Measurements from ENCODE around the gene HOXD9. TPM values are rescaled to one million over a fixed set of nuclear protein-coding genes. Genes with fewer than 3 reads are reported as not detected.

HOXD9 gene
- polyA plus RNA-seq, 1 of the 3 experiments (the other 2 are of a cell fraction): 4.8 TPM

GRCh38 chr2:176101842-176102241 lies 20.7 kb upstream of the HOXD9 start:
- DNase-seq: no peak
- peaks cover 97% of the 10 kb centered on the region for H3K27me3 ChIP-seq (ENCODE audit: insufficient read depth)
- peaks cover 0 to 26% of the 10 kb centered on the region in 2 experiments; a peak in 3 of 4 replicates for H3K4me1 ChIP-seq (ENCODE audit: control insufficient read depth in 1 of 2, insufficient read depth in 2 of 2, low read depth in 1 of 2, low read length in 1 of 2)
- H3K9me2 ChIP-seq: no peaks in the 10 kb centered on the region
- no peaks in the 10 kb centered on the region for H3K9me3 ChIP-seq
- no peak overlapping the region for H3K4me2 ChIP-seq
- no peak overlapping the region for H3K4me3 ChIP-seq (ENCODE audit: low read depth in 2 of 2, low read length in 1 of 2)
- ChIA-PET CTCF (interaction anchor here (0.9 to 17.7 kb wide), 7 partner anchors 9 to 850 kb away, joined by 3 to 264 read pairs (median 4); partner anchors contain the start of genes HOXD12 and HOXD13), POLR2A (interaction anchor here (1.1 kb wide), 1 partner anchor 20 kb away, joined by 3 read pairs; the partner anchor contains the start of gene HOXD9)
- H2AFZ ChIP-seq (ENCODE audit: low read depth): no peak overlapping the region
- TF ChIP-seq CTCF (IDR thresholded peaks at IDR 0.05): no peak
- TF ChIP-seq GABPA (IDR thresholded peaks at IDR 0.05; ENCODE audit: low read depth): no peak
- TF ChIP-seq FOXJ3 (CRISPR knock-in tag; IDR thresholded peaks at IDR 0.05): no peak
- TF ChIP-seq CHD2 (IDR thresholded peaks at IDR 0.05; ENCODE audit: low read length, partially characterized antibody): no peak
- no peak for TF ChIP-seq TEAD4 (IDR thresholded peaks at IDR 0.05; ENCODE audit: borderline replicate concordance, insufficient read depth)
- no peak for TF ChIP-seq POLR2AphosphoS5 (IDR thresholded peaks at IDR 0.05; ENCODE audit: low read depth, low read length)
- peaks cover 8% of the 10 kb centered on the region for H3F3A ChIP-seq (replicated peaks; ENCODE audit: insufficient read depth)
- no peak overlapping the region for H3K27ac ChIP-seq (ENCODE audit: low read depth in 2 of 2, low read length in 1 of 2)
- H3K36me3 ChIP-seq (replicated peaks in 1 of 2; ENCODE audit: control insufficient read depth in 1 of 2, insufficient read depth in 2 of 2, low read length in 1 of 2): no peaks in the 10 kb centered on the region
- H3K9ac ChIP-seq: no peak overlapping the region
- no peaks in the 10 kb centered on the region for H4K20me1 ChIP-seq (ENCODE audit: insufficient read depth)
- 70% methylated on average over 5 of the region's 5 CpGs for WGBS (ENCODE audit: low lambda C conversion rate)
- H3K79me2 ChIP-seq (ENCODE audit: insufficient read depth): no peaks in the 10 kb centered on the region

- H3K27me3 ChIP-seq (ENCODE audit: insufficient read depth): peaks cover 97% of the 10 kb centered on the region
- peaks cover 8% of the 10 kb centered on the region for H3F3A ChIP-seq (replicated peaks; ENCODE audit: insufficient read depth)
- no peaks in the 10 kb centered on the region for H3K79me2 ChIP-seq (ENCODE audit: insufficient read depth)
- H3K4me3 ChIP-seq (ENCODE audit: low read depth in 2 of 2, low read length in 1 of 2): no peak overlapping the region
- no peak overlapping the region for H3K4me2 ChIP-seq
- H3K27ac ChIP-seq (ENCODE audit: low read depth in 2 of 2, low read length in 1 of 2): no peak overlapping the region
- no peaks in the 10 kb centered on the region for H3K9me2 ChIP-seq
- no peak for DNase-seq
- ChIA-PET CTCF (interaction anchor here (0.7 to 17.7 kb wide), 9 partner anchors 9 to 1045 kb away, joined by 3 to 264 read pairs (median 4); partner anchors contain the start of genes HOXD12 and HOXD13), POLR2A (interaction anchor here (1.1 kb wide), 1 partner anchor 20 kb away, joined by 3 read pairs; the partner anchor contains the start of gene HOXD9)
- peaks cover 0 to 24% of the 10 kb centered on the region in 2 experiments; a peak in 3 of 4 replicates for H3K4me1 ChIP-seq (ENCODE audit: control insufficient read depth in 1 of 2, insufficient read depth in 2 of 2, low read depth in 1 of 2, low read length in 1 of 2)
- no peaks in the 10 kb centered on the region for H4K20me1 ChIP-seq (ENCODE audit: insufficient read depth)
- H3K9me3 ChIP-seq: no peaks in the 10 kb centered on the region
- no peaks in the 10 kb centered on the region for H3K36me3 ChIP-seq (replicated peaks in 1 of 2; ENCODE audit: control insufficient read depth in 1 of 2, insufficient read depth in 2 of 2, low read length in 1 of 2)
- no peak overlapping the region for H3K9ac ChIP-seq
- no peak overlapping the region for H2AFZ ChIP-seq (ENCODE audit: low read depth)
- WGBS (ENCODE audit: low lambda C conversion rate): 66% methylated on average over 7 of the region's 7 CpGs
- no peak for TF ChIP-seq PBX3 (IDR thresholded peaks at IDR 0.05)
- no peak for TF ChIP-seq NRF1 (IDR thresholded peaks at IDR 0.05; ENCODE audit: low read depth, low read length)
- no peak for TF ChIP-seq CHD2 (IDR thresholded peaks at IDR 0.05; ENCODE audit: low read length, partially characterized antibody)
- TF ChIP-seq JUND (IDR thresholded peaks at IDR 0.05): no peak
- TF ChIP-seq ZBTB33 (IDR thresholded peaks at IDR 0.05; ENCODE audit: borderline replicate concordance, low read depth): no peak
- no peak for TF ChIP-seq MEF2A (IDR thresholded peaks at IDR 0.05; ENCODE audit: borderline replicate concordance, low read depth)
- no peak for TF ChIP-seq EP300 (IDR thresholded peaks at IDR 0.05; ENCODE audit: borderline replicate concordance in 1 of 2, low read depth in 1 of 2, low read length in 1 of 2)
- TF ChIP-seq RCOR1 (IDR thresholded peaks at IDR 0.05; ENCODE audit: low read length): no peak
- TF ChIP-seq MXI1 (IDR thresholded peaks at IDR 0.05; ENCODE audit: low read depth, low read length): no peak
- no peak for TF ChIP-seq FOSL2 (IDR thresholded peaks at IDR 0.05; ENCODE audit: borderline replicate concordance, low read depth)
- no peak for TF ChIP-seq USF1 (IDR thresholded peaks at IDR 0.05; ENCODE audit: borderline replicate concordance, low read depth)
- TF ChIP-seq CTCF (IDR thresholded peaks at IDR 0.05): no peak
- no peak for TF ChIP-seq GABPA (IDR thresholded peaks at IDR 0.05; ENCODE audit: low read depth)
- no peak for TF ChIP-seq EZH2phosphoT487 (IDR thresholded peaks at IDR 0.05; ENCODE audit: borderline replicate concordance, low read depth)
- no peak for TF ChIP-seq RAD21 (IDR thresholded peaks at IDR 0.05; ENCODE audit: low read length)
Measured at GRCh38 chr2:176102309-176102866, 20.1 kb upstream of the HOXD9 start.
